ENCODE measurements around the gene ZNF276. TPM values are rescaled to one million over a fixed set of nuclear protein-coding genes. Genes with fewer than 3 reads are reported as not detected.
"Not testable (repeated sequence)": the region's sequence is repeated elsewhere in the genome, so short reads cannot be mapped to it uniquely, and the experiment has no call there.

The ZNF276 gene
- polyA plus RNA-seq, 4 donors = 19.3 to 37.1 (median 28.2) TPM

GRCh38 chr16:89698717-89699116, 22.6 kb upstream of the ZNF276 start:
- peaks cover 1 to 38% (median 6%) of the 10 kb centered on the region in 3 donors for H3K4me1 ChIP-seq (ENCODE audit: control insufficient read depth in 3 of 3, insufficient read depth in 2 of 3, low read depth in 1 of 3, low read length in 2 of 3)
- not testable (repeated sequence) for H3K27me3 ChIP-seq (ENCODE audit: control insufficient read depth in 3 of 3, insufficient read depth in 3 of 3, low read length in 3 of 3); DNase-seq; FAIRE-seq; H3K27ac ChIP-seq (ENCODE audit: low read depth in 1 of 3, low read length in 2 of 3); H3K9me3 ChIP-seq (ENCODE audit: control insufficient read depth in 2 of 2, insufficient read depth in 1 of 2, low read depth in 1 of 2, low read length in 1 of 2); H3K4me3 ChIP-seq (ENCODE audit: low read depth in 1 of 3, low read length in 3 of 3)
- WGBS, 3 donors = 95 to 98% (median 97%) methylated on average over 14 of the region's 14 CpGs
- H3K36me3 ChIP-seq (ENCODE audit: control insufficient read depth in 3 of 3, insufficient read depth in 2 of 3, low read depth in 1 of 3, low read length in 3 of 3) = peaks cover 2 to 59% (median 5%) of the 10 kb centered on the region in 3 donors

DNA sequence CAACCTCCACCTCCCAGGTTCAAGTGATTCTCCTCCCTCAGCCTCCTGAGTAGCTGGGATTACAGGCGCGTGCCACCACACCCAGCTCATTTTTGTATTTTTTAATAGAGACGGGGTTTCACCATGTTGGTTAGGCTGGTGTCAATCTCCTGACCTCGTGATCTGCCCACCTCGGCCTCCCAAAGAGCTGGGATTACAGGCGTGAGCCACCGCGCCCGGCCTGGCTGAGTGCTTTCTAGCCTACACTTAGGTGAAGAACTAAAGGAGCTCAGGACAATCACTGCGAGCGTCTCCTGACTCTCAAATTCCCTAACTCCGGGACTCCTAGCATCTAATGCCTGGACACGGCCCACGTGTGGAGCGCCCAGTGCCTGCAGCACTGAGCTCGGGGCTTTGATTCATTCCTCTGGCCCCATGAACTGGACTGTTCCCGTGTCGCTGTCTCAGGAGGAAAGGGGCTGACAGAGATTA, 21.7 kb upstream of the ZNF276 start:
- not testable (repeated sequence) for H3K27me3 ChIP-seq (ENCODE audit: control insufficient read depth in 3 of 3, insufficient read depth in 3 of 3, low read length in 3 of 3); H3K9me3 ChIP-seq (ENCODE audit: control insufficient read depth in 2 of 2, insufficient read depth in 1 of 2, low read depth in 1 of 2, low read length in 1 of 2); DNase-seq; FAIRE-seq
- Histone ChIP-seq H3K4me3 (ENCODE audit: low read depth in 1 of 3, low read length in 3 of 3) (peak overlapping the region in 1 of 3 donors; percentile 17), H3K27ac (ENCODE audit: low read depth in 1 of 3, low read length in 2 of 3) (peak overlapping the region in 2 of 3 donors; percentile 62 to 95), H3K4me1 (ENCODE audit: control insufficient read depth in 3 of 3, insufficient read depth in 2 of 3, low read depth in 1 of 3, low read length in 2 of 3) (peaks cover 1 to 30% (median 6%) of the 10 kb centered on the region in 3 donors), H3K36me3 (ENCODE audit: control insufficient read depth in 3 of 3, insufficient read depth in 2 of 3, low read depth in 1 of 3, low read length in 3 of 3) (peaks cover 0 to 50% (median 5%) of the 10 kb centered on the region in 3 donors)
- WGBS, 3 donors = 48 to 58% (median 53%) methylated on average over 18 of the region's 18 CpGs

DNA sequence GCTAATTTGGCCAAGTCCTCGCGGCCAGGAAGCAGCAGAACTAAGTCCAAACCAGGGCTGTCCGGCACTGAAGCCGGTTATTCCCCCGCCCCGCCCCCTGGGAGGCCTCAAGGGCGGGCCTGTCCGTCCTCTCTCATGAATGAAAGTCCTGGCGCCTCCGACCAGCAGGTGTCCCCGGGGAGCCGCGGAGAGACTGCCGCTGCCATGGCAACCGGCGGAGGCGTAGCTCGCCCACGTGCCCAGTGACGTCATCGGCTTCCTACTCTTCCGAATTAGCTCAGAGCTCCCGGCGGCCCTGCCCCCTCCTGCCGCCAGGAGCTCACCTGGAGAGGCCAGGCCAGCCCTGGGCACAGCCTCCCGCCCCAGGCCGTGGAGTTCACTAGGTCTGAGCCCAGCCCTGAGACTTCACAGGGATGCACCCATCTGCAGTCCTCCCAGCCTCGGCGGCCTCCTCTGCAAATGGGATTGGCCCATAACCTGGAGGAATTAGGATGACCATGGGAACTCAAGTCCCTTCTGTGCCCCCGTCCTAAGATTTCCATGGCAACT, 21.2 kb upstream of the ZNF276 start:
- peak overlapping the region in 2 of 3 donors; percentile 53 to 63 for H3K4me3 ChIP-seq (ENCODE audit: low read depth in 1 of 3, low read length in 3 of 3)
- H3K9me3 ChIP-seq (ENCODE audit: control insufficient read depth in 2 of 2, insufficient read depth in 1 of 2, low read depth in 1 of 2, low read length in 1 of 2) = no peaks in the 10 kb centered on the region
- no peaks in the 10 kb centered on the region for H3K27me3 ChIP-seq (ENCODE audit: control insufficient read depth in 3 of 3, insufficient read depth in 3 of 3, low read length in 3 of 3)
- FAIRE-seq (no peak), DNase-seq (peak; percentile 99 to 100)
- 0 to 1% (median 1%) methylated on average over 24 to 30 of the region's 30 CpGs for WGBS, 3 donors
- peak overlapping the region; percentile 95 to 97 (median 96) for H3K27ac ChIP-seq (ENCODE audit: low read depth in 1 of 3, low read length in 2 of 3)
- H3K36me3 ChIP-seq (ENCODE audit: control insufficient read depth in 3 of 3, insufficient read depth in 2 of 3, low read depth in 1 of 3, low read length in 3 of 3) = peaks cover 0 to 45% (median 5%) of the 10 kb centered on the region in 3 donors
- peaks cover 1 to 26% (median 6%) of the 10 kb centered on the region in 3 donors for H3K4me1 ChIP-seq (ENCODE audit: control insufficient read depth in 3 of 3, insufficient read depth in 2 of 3, low read depth in 1 of 3, low read length in 2 of 3)

- Histone ChIP-seq H3K4me1 (ENCODE audit: control insufficient read depth in 3 of 3, insufficient read depth in 2 of 3, low read depth in 1 of 3, low read length in 2 of 3) (peaks cover 1 to 19% (median 6%) of the 10 kb centered on the region in 3 donors), H3K9me3 (ENCODE audit: control insufficient read depth in 2 of 2, insufficient read depth in 1 of 2, low read depth in 1 of 2, low read length in 1 of 2) (no peaks in the 10 kb centered on the region), H3K27me3 (ENCODE audit: control insufficient read depth in 3 of 3, insufficient read depth in 3 of 3, low read length in 3 of 3) (no peaks in the 10 kb centered on the region), H3K27ac (ENCODE audit: low read depth in 1 of 3, low read length in 2 of 3) (peak overlapping the region; percentile 95 to 97 (median 96)), H3K4me3 (ENCODE audit: low read depth in 1 of 3, low read length in 3 of 3) (peak overlapping the region; percentile 60 to 75 (median 63)), H3K36me3 (ENCODE audit: control insufficient read depth in 3 of 3, insufficient read depth in 2 of 3, low read depth in 1 of 3, low read length in 3 of 3) (peaks cover 0 to 39% (median 5%) of the 10 kb centered on the region in 3 donors)
- WGBS, 3 donors = 0 to 1% (median 1%) methylated on average over 50 to 78 of the region's 78 CpGs
- FAIRE-seq = no peak
- peak; percentile 79 to 93 for DNase-seq
These were observed 20.5 kb upstream of the ZNF276 start for GRCh38 chr16:89700649-89701424.

DNA sequence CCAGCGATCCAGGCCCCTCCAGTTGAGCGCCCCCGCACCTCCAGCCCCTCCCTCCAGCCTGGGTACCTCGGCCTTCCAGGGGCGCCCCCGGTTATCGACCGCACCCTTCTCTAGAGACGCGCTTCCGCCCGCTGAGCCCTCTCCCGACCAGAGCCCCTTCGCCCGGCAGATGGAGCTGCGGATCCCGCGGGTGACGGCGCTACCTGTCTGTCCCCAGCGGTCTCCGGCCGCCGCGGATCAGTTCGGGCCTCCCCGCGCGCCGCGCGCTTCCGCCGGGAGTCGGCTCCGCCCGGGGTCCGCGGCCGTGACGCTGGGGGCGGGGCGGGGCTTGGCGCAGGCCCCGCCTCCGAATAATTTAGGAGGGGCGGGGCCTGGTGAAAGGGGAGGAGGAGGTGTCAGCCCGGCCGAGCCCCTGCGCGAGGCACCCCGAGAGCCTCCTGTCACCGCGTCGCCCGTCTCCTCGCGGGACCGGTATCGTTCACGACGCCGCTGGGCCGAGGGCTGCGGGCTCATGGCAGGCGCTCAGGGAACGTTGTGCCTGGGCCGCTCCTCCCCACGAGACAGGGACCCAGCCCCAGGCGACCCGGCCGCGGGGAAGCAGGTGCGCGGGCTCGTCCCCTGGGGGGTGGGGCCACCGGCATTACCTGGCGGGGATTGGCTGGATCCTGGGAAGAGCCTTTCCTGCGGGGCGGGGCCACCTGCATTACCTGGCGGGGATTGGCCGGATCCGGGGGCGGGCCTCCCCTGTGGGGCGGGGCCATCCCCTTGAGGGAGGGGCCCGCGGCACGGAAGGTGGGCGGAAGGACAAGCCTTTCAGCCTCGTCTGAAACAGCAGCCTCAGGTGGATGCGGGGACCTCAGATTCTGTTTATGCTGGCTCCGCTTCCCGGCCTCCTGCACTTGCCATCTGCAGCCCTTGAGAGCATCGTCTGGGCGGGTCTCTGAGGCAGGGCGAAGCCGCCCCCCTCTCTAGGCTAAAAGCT, 19.6 kb upstream of the ZNF276 start, which contains the start of gene SPATA2L:
TSS of gene SPATA2L (minus strand) at position 281 of the 982 bp plus-strand sequence. CDS start 473 bp downstream, outside the sequence.
- DNase-seq (peak; percentile 98 to 99), FAIRE-seq (no peak)
- no peaks in the 10 kb centered on the region for H3K9me3 ChIP-seq (ENCODE audit: control insufficient read depth in 2 of 2, insufficient read depth in 1 of 2, low read depth in 1 of 2, low read length in 1 of 2)
- H3K27ac ChIP-seq (ENCODE audit: low read depth in 1 of 3, low read length in 2 of 3) = peak within 1 kb of the TSS; percentile 95 to 97 (median 96)
- H3K4me3 ChIP-seq (ENCODE audit: low read depth in 1 of 3, low read length in 3 of 3) = peak within 1 kb of the TSS; percentile 60 to 75 (median 63)
- peaks cover 1 to 16% (median 6%) of the 10 kb centered on the region in 3 donors for H3K4me1 ChIP-seq (ENCODE audit: control insufficient read depth in 3 of 3, insufficient read depth in 2 of 3, low read depth in 1 of 3, low read length in 2 of 3)
- WGBS, 3 donors = 0 to 1% (median 1%) methylated on average over 62 to 97 of the region's 97 CpGs
- H3K27me3 ChIP-seq (ENCODE audit: control insufficient read depth in 3 of 3, insufficient read depth in 3 of 3, low read length in 3 of 3) = no peaks in the 10 kb centered on the region
- peaks cover 0 to 30% (median 5%) of the 10 kb centered on the region in 3 donors for H3K36me3 ChIP-seq (ENCODE audit: control insufficient read depth in 3 of 3, insufficient read depth in 2 of 3, low read depth in 1 of 3, low read length in 3 of 3)

DNA sequence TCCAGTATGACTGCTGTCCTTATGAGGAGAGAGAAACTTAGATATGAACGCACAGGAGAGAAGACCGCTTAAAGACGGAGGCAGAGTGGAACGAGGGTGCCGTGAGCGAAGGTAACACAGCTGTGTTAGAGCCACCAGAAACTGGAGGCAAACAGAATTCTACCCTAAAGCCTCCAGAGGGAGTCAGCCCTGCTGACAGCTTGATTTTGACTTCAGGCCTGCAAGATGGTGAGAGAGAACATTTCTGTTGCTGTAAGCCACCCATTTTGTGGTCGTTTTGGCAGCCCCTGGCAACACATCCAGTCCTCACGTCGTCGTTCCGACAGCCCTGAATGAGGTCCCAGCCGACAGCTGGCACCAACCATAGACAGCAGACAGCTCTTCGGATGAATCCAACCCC, 17.1 kb upstream of the ZNF276 start:
- peaks cover 0 to 26% (median 0%) of the 10 kb centered on the region in 3 donors for H3K36me3 ChIP-seq (ENCODE audit: control insufficient read depth in 3 of 3, insufficient read depth in 2 of 3, low read depth in 1 of 3, low read length in 3 of 3)
- no peak overlapping the region for H3K27ac ChIP-seq (ENCODE audit: low read depth in 1 of 3, low read length in 2 of 3)
- peaks cover 1 to 16% (median 6%) of the 10 kb centered on the region in 3 donors for H3K4me1 ChIP-seq (ENCODE audit: control insufficient read depth in 3 of 3, insufficient read depth in 2 of 3, low read depth in 1 of 3, low read length in 2 of 3)
- no peak overlapping the region for H3K4me3 ChIP-seq (ENCODE audit: low read depth in 1 of 3, low read length in 3 of 3)
- FAIRE-seq = no peak
- no peaks in the 10 kb centered on the region for H3K9me3 ChIP-seq (ENCODE audit: control insufficient read depth in 2 of 2, insufficient read depth in 1 of 2, low read depth in 1 of 2, low read length in 1 of 2)
- no peak for DNase-seq
- WGBS, 3 donors = 82 to 88% (median 88%) methylated on average over 13 of the region's 13 CpGs
- H3K27me3 ChIP-seq (ENCODE audit: control insufficient read depth in 3 of 3, insufficient read depth in 3 of 3, low read length in 3 of 3) = no peaks in the 10 kb centered on the region

DNA sequence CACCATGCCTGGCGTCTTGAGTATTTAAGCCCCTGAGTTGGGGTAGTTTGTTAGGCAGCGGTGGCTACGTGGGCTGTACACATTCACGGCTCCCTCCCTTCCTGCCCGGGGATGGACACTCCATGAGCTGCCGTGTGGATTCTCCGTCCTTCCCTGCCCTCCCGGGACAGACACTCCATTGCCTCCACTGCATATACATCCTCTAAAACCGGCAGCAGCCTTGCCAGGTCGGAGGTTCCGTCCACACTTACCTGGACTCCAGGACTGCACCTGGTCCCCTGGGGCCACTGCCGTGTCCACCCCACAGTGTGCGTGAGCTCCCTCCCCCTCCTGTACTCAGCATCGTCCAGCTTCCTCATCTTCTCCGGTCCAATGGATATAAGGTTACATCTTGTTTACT, 16.3 kb upstream of the ZNF276 start:
- H3K36me3 ChIP-seq (ENCODE audit: control insufficient read depth in 3 of 3, insufficient read depth in 2 of 3, low read depth in 1 of 3, low read length in 3 of 3) = peaks cover 0 to 25% (median 0%) of the 10 kb centered on the region in 3 donors
- no peaks in the 10 kb centered on the region for H3K27me3 ChIP-seq (ENCODE audit: control insufficient read depth in 3 of 3, insufficient read depth in 3 of 3, low read length in 3 of 3)
- no peak overlapping the region for H3K4me3 ChIP-seq (ENCODE audit: low read depth in 1 of 3, low read length in 3 of 3)
- no peak for DNase-seq
- peaks cover 1 to 12% (median 6%) of the 10 kb centered on the region in 3 donors for H3K4me1 ChIP-seq (ENCODE audit: control insufficient read depth in 3 of 3, insufficient read depth in 2 of 3, low read depth in 1 of 3, low read length in 2 of 3)
- no peak overlapping the region for H3K27ac ChIP-seq (ENCODE audit: low read depth in 1 of 3, low read length in 2 of 3)
- no peak for FAIRE-seq
- WGBS, 3 donors = 75 to 82% (median 81%) methylated on average over 15 of the region's 15 CpGs
- no peaks in the 10 kb centered on the region for H3K9me3 ChIP-seq (ENCODE audit: control insufficient read depth in 2 of 2, insufficient read depth in 1 of 2, low read depth in 1 of 2, low read length in 1 of 2)
